Esophagus muscularis mucosa (tissue), 4 donors: ENCODE measurements around the gene RNASE12.

Source experiments
- EP300 ChIP-seq: sonication (generic); formaldehyde crosslinking; IDR thresholded peaks from one replicate; pipeline ENCODE4 v1.6.1; 2017; ENCODE audit warnings: antibody characterized with exemption
- POLR2A ChIP-seq: fragments of 450-650 bp; IDR thresholded peaks from one replicate; pipeline ENCODE4 v1.6.1; 2017; ENCODE audit warnings: antibody characterized with exemption, moderate library complexity, mild to moderate bottlenecking, low read depth
- TF ChIP-seq, protein P1 (sequence below), 3 experiments: fragments of 200-600 bp in 2 of 3; fragments of 450-650 bp in 1 of 3; sonication (generic) in 2 of 3; IDR thresholded peaks; one replicate each; pipeline ENCODE4 v1.5.1; 2017 to 2019; ENCODE audit warnings: antibody characterized with exemption in 3 of 3, mild to moderate bottlenecking in 2 of 3, moderate library complexity in 1 of 3

DNA sequence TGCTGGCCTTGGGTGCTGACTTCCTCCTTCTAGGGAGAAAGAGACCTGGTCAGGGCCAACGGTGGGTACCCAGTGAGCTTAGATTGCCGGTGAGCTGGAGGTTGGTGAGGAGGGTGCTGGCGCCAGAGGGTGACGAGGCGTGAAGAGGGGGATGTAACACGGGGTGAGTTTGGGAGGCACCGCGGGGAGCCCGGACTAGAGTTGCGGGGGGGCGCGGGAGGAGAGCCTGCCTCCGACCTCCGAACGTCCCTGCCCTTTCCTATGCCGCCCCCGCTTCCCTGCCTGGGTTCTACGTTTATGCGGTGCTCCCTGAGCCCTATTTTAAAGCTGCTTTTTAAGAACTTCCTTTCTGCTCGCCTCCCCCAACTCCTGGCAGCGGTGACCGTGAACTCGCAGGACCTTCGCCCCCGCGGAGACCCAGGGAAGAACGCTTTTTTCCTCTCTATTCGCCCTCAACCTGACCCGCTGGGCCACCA is 31.7 kb upstream of the RNASE12 start:
- TF ChIP-seq, protein P1, sequence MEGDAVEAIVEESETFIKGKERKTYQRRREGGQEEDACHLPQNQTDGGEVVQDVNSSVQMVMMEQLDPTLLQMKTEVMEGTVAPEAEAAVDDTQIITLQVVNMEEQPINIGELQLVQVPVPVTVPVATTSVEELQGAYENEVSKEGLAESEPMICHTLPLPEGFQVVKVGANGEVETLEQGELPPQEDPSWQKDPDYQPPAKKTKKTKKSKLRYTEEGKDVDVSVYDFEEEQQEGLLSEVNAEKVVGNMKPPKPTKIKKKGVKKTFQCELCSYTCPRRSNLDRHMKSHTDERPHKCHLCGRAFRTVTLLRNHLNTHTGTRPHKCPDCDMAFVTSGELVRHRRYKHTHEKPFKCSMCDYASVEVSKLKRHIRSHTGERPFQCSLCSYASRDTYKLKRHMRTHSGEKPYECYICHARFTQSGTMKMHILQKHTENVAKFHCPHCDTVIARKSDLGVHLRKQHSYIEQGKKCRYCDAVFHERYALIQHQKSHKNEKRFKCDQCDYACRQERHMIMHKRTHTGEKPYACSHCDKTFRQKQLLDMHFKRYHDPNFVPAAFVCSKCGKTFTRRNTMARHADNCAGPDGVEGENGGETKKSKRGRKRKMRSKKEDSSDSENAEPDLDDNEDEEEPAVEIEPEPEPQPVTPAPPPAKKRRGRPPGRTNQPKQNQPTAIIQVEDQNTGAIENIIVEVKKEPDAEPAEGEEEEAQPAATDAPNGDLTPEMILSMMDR (IDR thresholded peaks at IDR 0.05), result no peak
- TF ChIP-seq POLR2A (no peak), EP300 (no peak)
